MG63 (cell line): ENCODE data around the gene HSD11B1L. TPM values are rescaled to one million over a fixed set of nuclear protein-coding genes. Genes with fewer than 3 reads are reported as not detected.
"Not testable (repeated sequence)": the region's sequence is repeated elsewhere in the genome, so short reads cannot be mapped to it uniquely, and the experiment has no call there.

Experiments used
- DNase-seq: peaks from one replicate; pipeline ENCODE4 v3.0.0-alpha.2; 2020
- H3K27me3 ChIP-seq: fragments of 250-450 bp; sonication (Bioruptor Pico); 2 replicates; pipeline ENCODE4 v1.5.1; 2020; ENCODE audit warnings: mild to moderate bottlenecking, moderate library complexity
- H3K36me3 ChIP-seq: fragments of 250-450 bp; sonication (Bioruptor Pico); 2 replicates; pipeline ENCODE4 v1.5.1; 2020; ENCODE audit warnings: mild to moderate bottlenecking, moderate library complexity
- H3K4me3 ChIP-seq: fragments of 250-450 bp; sonication (Bioruptor Pico); 2 replicates; pipeline ENCODE4 v1.5.1; 2020; ENCODE audit warnings: mild to moderate bottlenecking, moderate library complexity
- H3K9me3 ChIP-seq: fragments of 250-450 bp; sonication (Bioruptor Pico); 2 replicates; pipeline ENCODE4 v1.5.1; 2020; ENCODE audit warnings: mild to moderate bottlenecking, moderate library complexity
- total RNA-seq: library from RNA; depleted of rRNA; stranded (reverse); fragments of >200 nt; shearing (Covaris generic); gene quantifications from 2 replicates; pipeline ENCODE4 v1.2.3, GENCODE V29; 2014; ENCODE audit warnings: low replicate concordance

Gene HSD11B1L
- total RNA-seq, 1 experiment from 2014 or later, result 5.8 TPM

DNA sequence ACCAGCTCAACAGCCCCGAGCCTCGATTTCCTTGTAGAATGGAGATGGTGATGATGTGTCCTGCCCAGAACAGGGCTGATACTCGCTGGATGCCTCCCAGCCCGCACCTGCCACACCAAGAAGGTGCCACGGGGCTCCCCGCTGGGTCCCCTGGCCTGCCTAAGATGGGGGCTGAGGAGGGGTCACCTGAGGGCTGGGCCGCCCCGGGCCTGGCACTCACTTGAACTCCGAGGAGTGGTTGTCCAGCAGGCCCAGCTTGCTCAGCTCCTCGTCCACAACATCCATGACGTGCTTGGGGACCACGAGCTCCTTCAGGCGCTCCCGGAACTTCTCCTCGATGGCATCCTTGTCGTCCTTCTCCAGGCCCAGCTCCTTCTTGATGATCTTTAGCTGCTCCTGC is 24.7 kb downstream of the HSD11B1L start:
- no peaks in the 10 kb centered on the region for H3K9me3 ChIP-seq
- no peak for DNase-seq
- no peak overlapping the region for H3K4me3 ChIP-seq
- H3K36me3 ChIP-seq, result peaks cover 25% of the 10 kb centered on the region
- H3K27me3 ChIP-seq, result no peaks in the 10 kb centered on the region

DNA sequence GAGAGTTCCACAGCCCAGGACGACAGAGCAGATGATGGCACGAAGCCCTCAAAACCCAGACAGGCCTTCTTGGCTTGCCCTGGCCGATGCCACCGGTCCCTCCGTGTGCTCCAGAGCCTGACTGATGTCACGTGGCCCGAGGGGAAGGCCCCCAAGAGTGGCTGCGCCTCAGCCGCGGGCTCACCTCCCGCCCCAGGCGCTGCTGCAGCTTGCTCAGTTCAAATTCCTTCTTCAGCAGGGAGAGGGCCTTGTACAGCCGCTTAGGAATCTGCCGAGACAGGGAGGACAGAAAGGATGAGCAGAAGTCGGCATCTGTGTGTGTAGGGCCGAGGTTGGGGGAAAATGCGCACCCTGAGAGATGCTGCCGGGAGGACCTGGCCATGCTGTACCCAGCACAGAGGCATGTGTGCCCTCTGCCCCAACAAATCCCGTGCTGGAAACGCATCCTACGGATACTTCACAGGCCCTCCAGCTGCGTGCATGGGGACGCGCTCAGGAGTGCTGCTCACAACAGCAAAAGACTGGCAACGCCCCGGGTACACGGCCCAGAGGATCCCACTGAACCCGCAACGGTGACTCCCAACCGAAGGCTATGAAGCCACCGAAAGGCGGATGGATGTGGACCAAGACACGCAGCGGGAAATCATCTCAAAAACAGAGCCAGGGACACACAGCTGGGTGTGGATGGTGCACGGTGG is 26.2 kb downstream of the HSD11B1L start:
- no peak for DNase-seq
- Histone ChIP-seq H3K36me3 (peaks cover 21% of the 10 kb centered on the region), H3K27me3 (no peaks in the 10 kb centered on the region), H3K9me3 (no peaks in the 10 kb centered on the region), H3K4me3 (no peak overlapping the region)

DNA sequence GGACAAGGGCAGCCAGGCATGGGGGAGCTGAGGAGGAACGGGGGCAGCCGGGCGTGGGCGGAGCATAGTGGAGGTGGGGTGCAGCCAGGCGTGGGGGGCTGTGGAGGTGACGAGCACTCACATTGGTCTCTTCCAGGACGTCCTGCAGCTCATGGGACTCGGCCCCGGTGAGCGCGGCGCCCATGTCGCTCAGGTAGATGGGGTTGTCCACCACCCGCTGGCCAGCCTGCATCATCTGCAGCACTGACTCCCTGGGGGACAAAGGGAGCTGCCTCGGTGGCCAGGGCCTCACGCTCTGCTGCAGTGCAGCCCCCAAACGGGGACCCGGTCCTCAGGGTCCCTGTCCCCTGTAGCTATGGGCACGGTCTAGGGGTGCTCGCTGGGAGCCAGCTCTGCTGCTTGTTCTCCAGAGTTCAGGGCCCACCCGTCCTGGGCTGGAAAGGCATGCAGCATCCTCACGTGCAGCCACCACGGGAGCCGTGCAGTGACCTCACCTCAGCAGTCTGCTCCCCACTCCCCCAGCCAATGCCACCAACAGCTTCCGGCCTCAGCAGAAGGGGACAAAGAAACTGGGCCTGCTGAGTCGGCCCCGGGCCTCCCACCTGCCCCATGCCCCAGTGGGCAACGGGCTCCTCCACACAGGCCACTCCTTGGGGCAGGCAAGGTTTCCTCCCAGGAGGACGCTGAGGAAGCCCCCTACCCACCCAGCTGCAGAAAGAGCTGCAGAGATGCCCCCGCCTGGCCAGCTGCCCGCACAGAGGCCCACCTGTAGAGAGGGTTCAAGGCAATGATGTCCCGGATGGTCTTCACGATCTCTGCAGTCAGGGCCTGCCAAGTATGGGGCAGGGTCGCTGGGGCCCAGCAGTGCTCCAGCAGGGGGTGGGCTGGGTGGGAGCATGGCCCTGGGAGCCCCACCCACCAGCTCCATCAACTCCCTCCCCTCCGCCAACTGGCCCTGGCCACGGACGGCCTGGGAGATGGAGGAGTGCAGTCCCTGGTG is 27.0 kb downstream of the HSD11B1L start:
- DNase-seq, result no peak
- Histone ChIP-seq H3K9me3 (no peaks in the 10 kb centered on the region), H3K27me3 (no peaks in the 10 kb centered on the region), H3K36me3 (peaks cover 22% of the 10 kb centered on the region), H3K4me3 (no peak overlapping the region)

DNA sequence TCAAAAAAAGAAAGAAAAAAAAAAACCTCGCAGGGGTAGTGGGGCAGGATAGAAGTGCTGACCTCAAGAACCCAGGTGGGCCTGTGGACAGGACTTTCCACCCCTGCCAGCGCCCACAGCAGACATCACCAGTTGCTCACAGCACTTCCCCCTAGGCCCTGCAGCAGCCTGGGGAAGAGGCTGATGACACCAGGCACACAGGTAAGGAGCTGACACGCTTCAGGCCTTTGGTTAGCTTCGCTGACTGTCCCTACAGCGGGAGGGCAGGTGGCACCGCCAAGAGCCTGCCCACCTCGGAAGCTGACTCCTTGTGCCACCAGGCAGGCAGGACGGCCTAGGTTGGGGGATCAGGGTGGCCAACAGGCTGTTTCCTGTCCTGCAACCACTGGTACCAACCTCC is 30.2 kb downstream of the HSD11B1L start:
- DNase-seq, result no peak
- Histone ChIP-seq H3K27me3 (no peaks in the 10 kb centered on the region), H3K36me3 (peaks cover 19% of the 10 kb centered on the region), H3K9me3 (no peaks in the 10 kb centered on the region), H3K4me3 (no peak overlapping the region)

DNA sequence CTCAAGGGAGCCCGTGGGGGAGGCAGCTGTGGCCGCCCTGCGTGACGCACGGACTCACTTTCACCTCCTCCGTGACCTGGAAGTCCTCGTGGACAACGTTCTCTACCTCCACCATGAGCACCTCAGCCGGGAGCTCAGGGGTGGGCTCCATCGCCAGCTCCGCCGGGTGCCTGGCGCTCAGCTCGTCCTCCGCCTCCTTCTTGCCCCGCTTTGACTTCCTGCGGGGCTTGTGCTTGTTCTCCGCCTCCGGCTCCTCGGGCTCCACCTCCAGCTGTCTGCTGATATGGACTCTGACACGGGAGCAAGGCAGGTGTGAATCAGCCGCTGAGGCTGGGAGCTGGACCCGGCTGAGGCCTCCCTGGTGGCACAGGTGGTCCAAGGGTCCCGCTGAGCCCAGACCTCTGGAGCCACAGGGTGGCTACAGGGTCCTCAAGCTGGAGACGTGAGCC is 30.9 kb downstream of the HSD11B1L start:
- H3K9me3 ChIP-seq, result no peaks in the 10 kb centered on the region
- H3K36me3 ChIP-seq, result peaks cover 14% of the 10 kb centered on the region
- DNase-seq, result no peak

DNA sequence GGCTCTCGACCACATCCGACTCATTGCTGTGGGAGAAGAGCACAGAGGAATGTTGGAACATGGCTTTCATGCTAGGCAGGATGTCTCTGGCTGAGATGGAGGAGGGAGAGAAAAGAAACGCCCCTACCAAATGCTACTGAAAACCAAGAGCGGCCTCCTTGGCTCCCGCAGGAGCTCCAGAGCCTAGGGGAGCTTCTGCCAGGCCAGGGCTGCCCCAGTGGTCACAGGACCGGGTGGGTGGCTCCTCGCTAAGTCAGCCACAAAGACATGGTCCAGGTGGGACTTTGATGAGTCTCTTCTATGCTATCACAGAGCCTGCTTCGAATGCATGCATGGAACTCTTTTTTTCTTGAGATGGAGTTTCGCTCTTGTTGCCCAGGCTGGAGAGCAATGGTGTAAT is 32.4 kb downstream of the HSD11B1L start:
- Histone ChIP-seq H3K36me3 (peaks cover 20% of the 10 kb centered on the region), H3K4me3 (no peak overlapping the region), H3K9me3 (no peaks in the 10 kb centered on the region), H3K27me3 (no peaks in the 10 kb centered on the region)
- DNase-seq, result no peak

More for the DNA sequence above, 30.9 kb downstream of the HSD11B1L start:
- no peaks in the 10 kb centered on the region for H3K27me3 ChIP-seq
- H3K4me3 ChIP-seq, result no peak overlapping the region

DNA sequence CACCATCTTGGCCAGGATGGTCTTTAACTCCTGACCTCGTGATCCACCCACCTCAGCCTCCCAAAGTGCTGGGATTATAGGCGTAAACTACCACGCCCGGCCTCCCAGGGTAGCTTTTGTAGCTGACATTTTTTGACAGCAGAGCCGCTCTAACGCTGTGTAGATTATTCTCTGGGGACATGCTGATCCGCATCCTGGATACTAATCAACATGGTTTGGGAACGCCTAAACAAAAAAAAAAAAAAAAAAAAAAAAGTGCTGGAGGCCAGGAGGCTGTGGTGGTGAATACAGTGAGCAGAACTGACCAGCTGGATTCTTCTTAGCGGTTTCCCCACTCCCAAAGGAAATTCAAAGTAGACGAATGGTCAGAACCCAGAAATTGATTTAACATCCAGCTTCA is 34.0 kb downstream of the HSD11B1L start:
- H3K9me3 ChIP-seq, result no peaks in the 10 kb centered on the region
- peaks cover 20% of the 10 kb centered on the region for H3K36me3 ChIP-seq
- no peak overlapping the region for H3K4me3 ChIP-seq
- DNase-seq, result no peak
- no peaks in the 10 kb centered on the region for H3K27me3 ChIP-seq

DNA sequence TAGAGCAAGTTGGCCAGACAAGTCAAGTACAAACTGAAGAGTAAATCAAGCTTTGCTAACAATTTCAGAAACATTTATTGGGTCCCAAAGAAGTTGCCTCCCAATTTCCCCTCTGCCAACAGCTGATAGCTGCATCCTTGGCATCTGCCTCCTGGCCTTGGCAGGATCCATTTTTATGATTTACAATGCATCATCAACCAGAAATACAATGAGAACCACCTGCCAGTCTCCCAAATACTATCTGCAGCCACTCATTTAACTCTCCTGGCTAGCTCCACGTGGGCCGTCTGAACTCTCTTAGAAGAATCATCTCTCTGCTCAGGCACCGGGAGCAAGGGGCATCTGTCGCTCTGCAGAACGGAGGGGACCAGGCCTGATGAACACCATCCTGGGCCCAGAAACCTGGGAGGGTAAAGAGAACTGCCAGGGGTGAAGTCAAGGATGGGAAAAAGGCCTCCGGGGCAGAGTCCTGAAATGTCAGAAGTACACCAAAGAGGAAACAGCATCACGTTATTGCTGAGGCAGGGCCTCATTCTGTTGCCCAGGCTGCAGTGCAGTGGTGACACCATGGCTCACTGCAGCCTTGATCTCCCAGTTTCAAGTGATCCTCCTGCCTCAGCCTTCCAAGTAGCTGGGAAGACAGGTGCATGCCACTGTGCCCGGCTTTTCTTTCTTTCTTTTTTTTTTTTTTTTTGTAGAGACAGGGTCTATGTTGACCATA is 36.5 kb downstream of the HSD11B1L start:
- H3K9me3 ChIP-seq, result no peaks in the 10 kb centered on the region
- peaks cover 20% of the 10 kb centered on the region for H3K36me3 ChIP-seq
- no peak for DNase-seq
- no peak overlapping the region for H3K4me3 ChIP-seq
- H3K27me3 ChIP-seq, result no peaks in the 10 kb centered on the region

DNA sequence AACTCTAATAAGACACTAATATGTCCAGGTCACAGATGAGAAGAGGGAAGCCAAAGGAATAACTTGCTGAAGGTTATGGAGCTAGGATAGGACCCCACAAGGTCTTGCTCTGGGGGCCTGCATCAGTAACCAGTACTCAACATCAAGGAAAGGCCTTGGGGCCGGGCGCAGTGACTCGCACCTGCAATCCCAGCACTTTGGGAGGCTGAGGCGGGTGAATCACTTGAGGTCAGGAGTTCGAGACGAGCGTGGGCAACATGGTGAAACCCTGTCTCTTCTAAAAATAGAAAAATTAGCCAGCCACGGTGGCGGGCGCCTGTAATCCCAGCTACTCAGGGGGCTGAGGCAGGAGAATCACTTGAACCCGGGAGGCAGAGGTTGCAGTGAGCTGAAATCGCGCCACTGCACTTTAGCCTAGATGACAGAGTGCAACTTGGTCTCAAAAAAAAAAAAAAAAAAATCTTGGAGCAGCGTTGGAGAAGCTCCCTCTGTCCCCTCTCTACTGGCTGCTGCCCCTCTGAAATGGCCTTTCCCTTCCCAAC is 37.3 kb downstream of the HSD11B1L start:
- H3K36me3 ChIP-seq, result peaks cover 18% of the 10 kb centered on the region
- peak; percentile 47 for DNase-seq
- no peaks in the 10 kb centered on the region for H3K9me3 ChIP-seq
- no peaks in the 10 kb centered on the region for H3K27me3 ChIP-seq
- peak overlapping the region; percentile 72 for H3K4me3 ChIP-seq

DNA sequence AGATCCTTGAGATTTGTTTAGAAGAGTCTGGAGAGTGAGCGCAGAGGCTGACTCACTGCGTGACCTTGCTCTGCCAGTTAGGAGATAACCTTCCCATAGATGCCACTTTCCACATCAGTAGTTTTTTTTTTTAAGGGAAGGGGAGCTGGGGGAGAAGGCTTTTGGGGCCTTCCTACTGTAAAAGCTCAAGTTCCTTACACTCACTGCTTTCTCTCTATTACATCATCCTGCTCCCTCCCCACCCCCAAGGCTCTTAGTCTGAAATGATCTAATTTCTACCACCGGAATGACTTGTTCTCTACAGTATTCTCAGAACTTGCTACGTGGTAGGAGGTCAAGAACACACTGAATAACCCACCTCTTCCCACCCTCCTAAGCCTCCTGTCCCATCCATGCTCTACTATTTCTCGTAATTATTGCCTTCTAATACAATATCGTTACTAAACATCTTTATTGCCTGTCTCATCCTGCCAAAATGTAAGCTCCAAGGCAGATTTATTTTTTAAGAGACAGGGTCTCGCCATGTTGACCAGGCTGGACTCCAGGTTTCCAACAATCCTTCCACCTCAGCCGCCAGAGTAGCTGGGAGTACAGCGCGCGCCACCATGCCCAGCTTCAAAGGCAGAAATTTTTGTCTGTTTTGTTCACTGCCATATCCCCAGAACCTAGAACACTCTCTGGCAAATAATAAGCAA is 37.9 kb downstream of the HSD11B1L start:
- peak; percentile 44 for DNase-seq
- Histone ChIP-seq H3K4me3 (peak overlapping the region; percentile 72), H3K27me3 (no peaks in the 10 kb centered on the region), H3K36me3 (peaks cover 14% of the 10 kb centered on the region), H3K9me3 (no peaks in the 10 kb centered on the region)

DNA sequence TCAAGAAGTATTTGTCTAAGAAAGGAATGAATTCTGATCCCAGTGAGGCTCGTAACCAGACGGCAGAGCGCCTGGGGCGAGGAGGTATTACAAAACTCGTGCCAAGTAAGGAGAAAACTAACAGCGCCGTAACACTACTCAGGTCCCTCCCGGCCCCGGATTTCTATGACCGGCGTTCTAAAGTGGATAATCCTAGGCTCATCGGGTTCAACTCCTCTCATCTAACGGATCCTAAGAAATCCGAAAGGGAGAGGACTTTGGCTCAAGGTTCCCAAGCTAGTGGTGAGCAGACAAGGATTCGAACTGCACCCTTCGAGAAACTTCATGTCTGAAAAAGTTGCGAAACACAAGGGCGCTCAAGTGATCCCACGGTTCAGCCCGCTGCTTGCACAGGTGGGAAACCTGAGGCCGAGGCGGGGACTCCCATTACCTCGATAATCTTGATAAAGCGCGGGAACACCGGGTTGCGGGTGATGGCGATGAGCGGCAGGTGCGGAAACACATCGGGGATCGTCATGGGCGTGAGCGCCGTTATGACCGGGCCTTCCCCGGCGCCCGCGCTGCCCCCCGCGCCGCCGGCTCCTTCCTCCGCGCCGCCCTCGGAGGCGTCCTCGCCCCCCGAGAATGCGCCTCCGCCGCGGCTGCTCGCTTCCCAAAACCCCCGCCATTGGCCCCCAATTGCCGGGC is 38.6 kb downstream of the HSD11B1L start:
- DNase-seq, result no peak
- Histone ChIP-seq H3K9me3 (no peaks in the 10 kb centered on the region), H3K4me3 (peak overlapping the region; percentile 72), H3K27me3 (no peaks in the 10 kb centered on the region), H3K36me3 (peaks cover 12% of the 10 kb centered on the region)

DNA sequence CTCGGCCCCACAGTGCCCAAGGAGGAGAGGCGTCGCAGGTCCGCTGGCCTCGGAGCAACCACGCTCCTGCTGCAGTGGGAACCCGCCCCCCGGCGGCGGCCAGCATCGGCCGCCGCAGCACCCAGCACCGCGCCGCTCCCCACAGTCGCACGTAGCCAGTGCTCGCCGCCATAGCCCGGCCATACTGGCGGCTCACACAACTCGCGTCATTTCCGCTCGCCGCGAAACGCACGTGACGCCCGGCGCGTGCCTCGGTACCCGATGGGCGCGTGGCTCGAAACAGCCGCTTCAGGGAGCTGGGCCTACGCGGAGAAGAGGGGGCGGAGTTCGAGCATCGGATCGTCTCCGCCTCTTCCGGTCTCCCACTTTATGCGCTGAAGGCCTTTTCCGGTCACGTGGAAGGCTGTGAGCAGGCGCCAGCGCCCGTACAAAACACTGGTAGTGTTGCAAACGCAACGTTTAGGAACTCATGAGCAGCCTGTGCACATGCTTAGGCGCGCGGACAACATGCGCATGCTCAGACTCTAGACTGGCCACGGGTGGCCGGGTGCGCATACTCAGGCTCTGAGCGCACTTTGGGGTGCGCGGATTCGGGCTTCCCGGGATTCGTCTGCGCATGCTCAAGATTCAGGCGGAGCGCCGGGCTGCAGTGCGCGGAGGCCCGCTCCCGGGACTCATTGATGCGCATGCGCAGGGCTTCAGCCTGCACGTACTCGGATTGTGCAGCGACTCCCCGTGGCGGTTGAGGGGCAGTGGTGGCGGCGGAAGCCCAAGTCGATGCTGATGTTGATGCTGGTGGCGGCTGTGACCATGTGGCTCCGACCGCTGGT is 39.3 kb downstream of the HSD11B1L start, which contains the start of the genes CATSPERD and LONP1:
Gene CATSPERD (plus strand): TSS at position 677 of the 830 bp plus-strand sequence. CDS start 101 bp downstream, at position 778.
Gene LONP1 (minus strand): TSS at position 186 of the 830 bp plus-strand sequence. CDS start 14 bp downstream, at position 172.
- Histone ChIP-seq H3K27me3 (no peaks in the 10 kb centered on the region), H3K4me3 (peak within 1 kb of the TSS; percentile 72), H3K9me3 (no peaks in the 10 kb centered on the region), H3K36me3 (peaks cover 12% of the 10 kb centered on the region)
- DNase-seq, result peak; percentile 94

DNA sequence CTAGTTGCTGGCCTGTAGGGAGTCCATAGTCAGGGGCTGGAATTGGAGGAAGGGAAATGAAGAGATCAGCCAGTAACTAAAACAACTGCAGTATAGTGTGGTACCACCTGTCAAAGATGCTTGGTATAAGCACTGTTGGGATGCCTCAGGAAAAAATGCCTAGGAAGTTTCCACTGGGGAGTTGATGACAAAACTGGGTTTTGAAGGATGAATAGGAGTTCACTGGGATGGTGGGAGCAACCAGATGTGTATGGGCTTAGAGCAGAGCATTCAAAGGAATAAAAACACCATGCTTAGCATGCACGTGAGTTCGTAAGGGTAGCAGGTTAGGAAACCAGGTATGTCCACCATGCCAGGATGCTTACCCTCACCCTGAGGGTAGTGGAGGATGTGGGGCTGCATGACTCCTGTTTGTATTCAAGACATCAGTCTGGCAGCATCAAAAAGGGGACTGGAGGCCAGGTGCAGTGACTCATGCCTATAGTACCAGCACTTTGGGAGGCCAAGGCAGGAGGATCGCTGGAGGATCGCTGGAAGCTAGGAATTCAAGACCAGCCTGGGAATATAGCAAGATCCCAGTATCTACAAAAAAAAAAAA is 46.7 kb downstream of the HSD11B1L start:
- DNase-seq, result no peak
- Histone ChIP-seq H3K36me3 (no peaks in the 10 kb centered on the region), H3K9me3 (no peaks in the 10 kb centered on the region; the same call in 1 of the 2 replicates), H3K27me3 (no peaks in the 10 kb centered on the region), H3K4me3 (no peak overlapping the region)

DNA sequence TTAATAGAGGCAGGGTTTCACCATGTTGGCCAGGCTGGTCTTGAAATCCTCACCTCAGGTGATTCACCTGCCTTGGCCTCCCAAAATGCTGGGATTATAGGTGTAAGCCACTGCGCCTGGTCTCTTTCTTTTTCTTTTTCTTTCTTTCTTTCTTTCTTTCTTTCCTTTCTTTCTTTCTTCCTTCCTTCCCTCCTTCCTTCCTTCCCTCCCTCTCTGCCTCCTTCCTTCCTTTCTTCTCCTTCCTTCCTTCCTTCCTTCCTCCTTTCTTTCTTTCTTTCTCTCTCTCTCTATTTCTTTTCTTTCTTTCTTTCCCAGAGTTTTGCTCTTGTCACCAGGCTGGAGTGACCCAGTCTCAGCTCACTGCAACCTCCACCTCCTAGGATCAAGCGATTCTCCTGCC is 52.3 kb downstream of the HSD11B1L start:
- H3K4me3 ChIP-seq, DNase-seq, H3K36me3 ChIP-seq, H3K27me3 ChIP-seq, H3K9me3 ChIP-seq: not testable (repeated sequence)
